ENCODE data around the gene MIS12.

The MIS12 gene

DNA sequence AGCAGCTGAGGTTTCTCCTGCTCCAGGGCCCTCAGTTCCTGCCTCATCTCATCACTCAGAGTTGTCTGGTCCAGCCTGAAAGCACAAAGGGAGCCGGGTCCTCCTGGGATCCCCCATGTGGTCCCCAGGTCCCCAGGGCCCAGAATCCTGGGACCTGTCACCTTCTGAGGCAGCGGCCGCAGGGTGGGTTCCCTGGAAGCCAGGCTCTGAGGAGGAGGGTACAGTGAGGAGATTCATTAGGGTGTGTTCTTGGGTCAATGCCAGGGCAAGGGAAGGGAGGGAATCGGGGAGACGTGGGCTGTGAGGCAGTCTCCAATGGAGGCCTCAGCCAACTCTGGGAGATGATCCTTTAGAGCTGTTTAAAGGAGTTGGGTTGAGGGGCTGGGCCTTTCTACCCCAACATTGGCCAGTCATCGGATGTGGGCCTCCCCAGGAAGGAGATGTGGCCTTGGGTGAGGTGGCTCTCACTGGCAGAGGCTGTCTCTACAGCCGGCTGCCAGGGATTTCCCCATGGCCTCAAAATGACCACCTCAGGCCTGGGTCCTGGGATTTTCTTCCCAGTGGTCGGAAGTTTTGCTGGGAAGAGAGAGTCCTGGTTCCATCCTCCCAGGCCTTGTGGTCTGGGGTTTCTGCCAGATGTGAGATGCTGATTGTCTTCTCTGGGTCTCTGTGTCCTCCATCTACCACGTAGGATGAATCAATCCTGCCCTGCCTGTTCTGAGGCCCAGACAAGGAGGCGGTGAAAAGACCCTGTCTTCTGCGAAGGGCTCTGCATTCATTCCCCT, 50.7 kb downstream of the MIS12 start:
- DNase-seq, result no peak

- no peak for DNase-seq
Observed at GRCh38 chr17:5539286-5539685, 52.9 kb downstream of the MIS12 start.

DNA sequence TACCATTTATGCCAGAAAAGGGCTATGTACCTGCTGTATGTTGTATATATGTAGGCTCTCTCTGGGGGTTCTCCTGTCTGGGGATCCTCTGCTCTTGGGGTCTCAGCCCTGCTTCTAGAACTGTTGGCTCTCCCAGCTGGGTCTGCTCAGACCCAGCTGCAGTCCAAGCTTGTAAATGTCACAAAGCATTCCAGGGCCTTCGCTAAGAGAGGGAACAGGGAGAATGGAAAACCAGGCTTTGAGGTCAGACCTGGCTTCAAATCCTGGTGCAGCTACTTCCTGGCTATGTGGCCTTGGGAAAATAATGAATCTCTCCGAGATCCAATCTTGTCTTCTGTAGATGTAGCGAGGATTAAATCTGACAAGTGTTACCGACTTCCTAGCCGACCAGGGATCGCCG, 54.0 kb downstream of the MIS12 start:
- no peak for DNase-seq
